T-helper 2 cell treated with Interferon-gamma antibody and Interleukin-4, amounts not matched to agents 100 ng/mL and 5 ng/mL, for 36 hours (primary cell): ENCODE data around the gene TMEM192. TPM values are rescaled to one million over a fixed set of nuclear protein-coding genes. Genes with fewer than 3 reads are reported as not detected.
"Not testable (repeated sequence)": the region's sequence is repeated elsewhere in the genome, so short reads cannot be mapped to it uniquely, and the experiment has no call there.

ENCODE experiments used
- intact Hi-C: fragments of 100-400 bp; cut with micrococcal nuclease; formaldehyde crosslinking; loops from one replicate; pipeline ENCODE4 v1.15.1; 2023
- total RNA-seq: library from RNA; stranded (reverse); gene quantifications from 2 replicates; pipeline ENCODE4 v1.2.3, GENCODE V29; 2022

Gene TMEM192
- total RNA-seq, result 7.9 and 9.8 TPM in 2 replicates

DNA sequence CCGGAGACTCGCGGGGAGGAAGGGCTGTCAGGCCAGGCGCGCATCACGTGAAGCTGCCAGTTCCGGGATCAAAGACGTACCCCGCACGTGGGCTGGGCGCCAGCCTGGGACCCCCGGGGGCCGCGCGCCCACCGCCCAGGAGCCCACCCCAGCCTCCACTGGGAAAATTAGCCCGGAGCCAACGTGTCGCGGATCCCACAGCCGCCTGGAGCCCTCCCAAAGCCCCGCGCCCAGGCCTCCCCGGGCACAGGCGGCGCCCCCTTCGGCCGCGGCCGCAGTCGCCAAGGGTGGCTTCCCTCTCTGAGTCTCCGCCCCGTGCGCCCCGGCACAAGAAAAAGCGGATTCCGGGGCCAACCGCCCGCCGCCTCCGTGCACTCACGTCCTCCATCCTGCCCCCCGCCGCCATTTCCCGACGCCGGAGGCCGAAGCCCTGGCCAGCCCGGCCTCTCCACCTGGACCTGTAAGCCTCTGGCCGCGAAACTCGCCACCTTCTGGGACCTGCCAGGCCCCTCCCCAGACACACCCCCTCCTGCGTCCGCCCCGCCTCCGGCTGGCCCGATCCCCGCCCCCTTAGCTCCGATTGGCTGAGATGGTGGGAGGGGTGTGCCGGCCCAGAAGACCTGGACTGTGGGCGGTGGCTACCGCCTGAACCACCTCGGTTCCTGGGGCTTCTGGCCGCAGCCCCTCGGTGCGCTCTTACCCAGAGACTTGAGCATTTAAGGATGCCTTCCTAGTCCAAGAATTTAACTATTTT is at the start of gene TMEM192:
Gene TMEM192 (minus strand): TSS at position 493 of the 754 bp plus-strand sequence. CDS start 87 bp downstream, at position 406.
- intact Hi-C loops, result loop anchor here (1.0 to 5.0 kb wide), 6 partner anchors 18 to 1946 kb away; partner anchors contain the start of genes KLHL2, MSMO1 and NAF1

DNA sequence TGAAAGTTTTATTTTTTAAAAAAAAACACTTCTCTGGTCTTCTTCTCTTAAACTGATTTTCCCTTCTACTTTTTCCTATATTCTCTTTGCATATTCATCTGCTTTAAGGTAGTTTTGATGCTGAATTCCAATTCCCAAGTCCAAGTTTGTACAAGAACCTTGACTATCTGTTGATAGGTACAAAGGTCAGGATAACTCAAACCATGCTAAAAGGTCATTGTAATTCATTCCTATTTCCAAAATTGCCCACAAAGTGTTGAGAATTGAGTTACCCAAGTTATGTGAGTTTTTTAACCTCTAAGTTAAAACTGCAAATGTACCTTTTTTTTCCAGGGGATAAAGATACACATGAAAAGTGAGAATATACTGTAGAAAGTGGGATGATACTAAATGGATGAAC is 46.1 kb upstream of the TMEM192 start:
- intact Hi-C loops, result no loop called here

DNA sequence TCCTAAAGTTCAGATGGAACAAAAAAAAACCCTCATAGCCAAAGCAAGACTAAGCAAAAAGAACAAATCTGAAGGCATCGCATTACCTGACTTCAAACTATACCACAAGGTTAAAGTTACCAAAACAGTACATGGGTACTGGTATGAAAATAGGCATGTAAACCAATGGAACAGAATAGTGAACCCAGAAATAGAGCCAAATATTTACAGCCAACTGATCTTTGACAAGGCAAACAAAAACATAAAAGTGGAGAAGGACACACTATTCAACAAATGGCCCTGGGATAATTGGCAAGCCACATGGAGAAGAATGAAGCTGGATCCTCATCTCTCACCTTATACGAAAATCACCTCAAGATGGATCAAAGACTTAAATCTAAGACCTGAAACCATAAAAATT is 44.2 kb upstream of the TMEM192 start:
- intact Hi-C loops, result no loop called here

DNA sequence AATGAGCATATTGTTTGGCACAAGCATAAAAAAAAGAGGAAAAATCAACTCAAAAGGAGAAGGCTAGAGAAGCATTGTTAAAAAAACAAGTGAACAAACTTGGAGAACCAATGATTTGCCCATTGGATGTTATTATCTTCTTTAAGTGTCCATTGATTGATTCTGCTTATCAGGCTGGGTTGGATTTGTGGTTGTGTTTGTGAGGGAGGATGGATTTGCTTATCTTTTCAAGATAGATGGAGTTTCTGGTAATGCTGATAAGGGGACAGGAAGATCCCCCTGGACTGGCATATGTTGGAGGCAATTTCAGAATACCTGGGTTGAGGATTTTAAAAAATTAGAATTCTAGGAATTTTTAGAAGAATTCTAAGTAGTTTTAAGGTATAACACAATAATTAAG is 41.8 kb upstream of the TMEM192 start:
- intact Hi-C loops, result no loop called here

DNA sequence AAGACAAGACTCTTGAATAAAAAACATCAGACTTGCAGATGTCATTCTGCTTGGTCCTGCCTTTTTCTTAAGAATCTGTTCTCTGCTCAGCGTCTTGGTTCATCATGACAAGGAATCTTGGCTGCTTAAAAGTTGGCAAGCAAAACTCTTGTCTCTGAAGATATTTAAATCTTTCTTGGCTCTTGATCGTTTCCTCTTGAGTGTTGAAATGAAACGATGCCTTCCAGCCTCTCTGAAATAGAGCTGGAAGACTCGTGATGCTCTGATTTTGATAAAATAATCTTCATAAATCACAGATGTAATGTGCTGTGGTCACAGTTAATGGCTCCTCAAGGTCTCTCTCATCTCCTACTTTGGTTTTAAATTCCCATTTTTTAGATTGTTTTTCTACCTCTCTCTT is 39.9 kb upstream of the TMEM192 start:
- intact Hi-C loops, result no loop called here

DNA sequence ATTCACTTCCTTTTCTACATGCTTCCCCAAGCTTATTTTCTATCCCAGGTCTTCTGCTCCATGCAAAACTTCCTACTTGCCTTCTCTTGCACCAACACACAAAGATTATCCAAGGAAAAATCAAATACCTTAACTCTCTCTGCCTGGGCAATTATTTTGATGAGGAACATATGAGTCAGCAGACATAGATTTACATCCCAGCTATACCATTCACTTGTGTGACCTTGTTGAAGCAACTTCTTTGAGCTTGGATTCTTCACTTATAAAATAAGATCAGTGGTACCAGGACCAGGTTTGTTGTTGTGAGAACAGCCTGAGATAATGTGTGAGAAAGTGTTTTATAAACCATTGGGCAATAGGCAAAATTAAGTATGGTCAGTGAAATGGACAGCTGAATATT is 39.1 kb upstream of the TMEM192 start:
- intact Hi-C loops, result no loop called here

DNA sequence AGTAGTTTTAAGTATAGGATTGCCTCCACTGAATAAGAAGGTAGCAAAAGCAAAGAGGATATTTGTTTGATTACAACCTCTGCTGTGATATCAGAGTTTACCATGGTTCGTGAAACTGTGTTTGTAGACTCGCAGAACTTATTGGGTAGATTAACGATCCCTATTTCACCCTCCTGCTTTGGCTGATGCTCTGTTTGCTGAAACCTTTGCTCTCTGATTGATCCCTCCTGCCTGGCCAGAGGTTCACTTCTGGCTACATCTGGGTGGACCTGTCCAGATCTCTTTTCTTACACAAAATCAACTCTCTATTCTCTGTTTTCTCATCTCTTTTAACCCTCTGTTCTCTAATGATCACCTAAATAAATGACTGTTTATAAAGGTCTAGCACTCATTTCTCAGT is 37.9 kb upstream of the TMEM192 start:
- intact Hi-C loops, result no loop called here

DNA sequence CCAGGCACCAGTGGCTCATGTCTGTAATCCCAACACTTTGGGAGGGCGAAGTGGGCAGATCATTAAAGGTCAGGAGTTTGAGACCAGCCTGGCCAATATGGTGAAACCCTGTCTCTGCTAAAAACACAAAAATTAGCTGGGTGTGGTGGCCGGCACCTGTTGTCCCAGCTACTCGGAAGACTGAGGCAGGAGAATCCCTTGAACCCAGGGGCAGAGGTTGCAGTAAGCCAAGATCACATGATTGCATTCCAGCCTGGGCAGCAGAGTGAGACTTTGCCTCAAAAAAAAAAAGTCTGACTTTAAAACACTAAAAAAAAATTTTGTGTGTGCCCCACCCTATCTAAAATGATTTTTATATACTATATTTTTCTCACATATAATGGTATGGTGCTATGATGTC is 26.2 kb upstream of the TMEM192 start:
- intact Hi-C loops, result no loop called here

DNA sequence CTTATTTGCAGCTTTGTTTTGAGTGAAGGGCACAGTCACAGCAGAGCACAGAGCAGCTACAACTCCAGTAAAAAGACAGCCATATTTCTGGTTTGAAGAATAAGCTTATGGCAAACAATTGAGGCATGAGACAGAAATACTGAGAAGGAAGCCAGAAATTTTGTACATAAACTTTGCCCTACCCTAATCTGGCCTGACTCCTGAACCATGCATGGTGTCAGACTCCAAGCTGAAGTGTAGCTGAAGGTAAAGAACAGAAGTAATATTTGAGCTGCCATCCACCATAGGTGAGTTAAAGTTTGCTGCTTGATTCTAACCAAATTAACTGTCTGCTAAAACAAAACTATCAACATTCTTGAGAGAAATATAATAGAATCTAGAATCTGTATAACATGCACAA is 24.5 kb upstream of the TMEM192 start:
- intact Hi-C loops, result no loop called here

DNA sequence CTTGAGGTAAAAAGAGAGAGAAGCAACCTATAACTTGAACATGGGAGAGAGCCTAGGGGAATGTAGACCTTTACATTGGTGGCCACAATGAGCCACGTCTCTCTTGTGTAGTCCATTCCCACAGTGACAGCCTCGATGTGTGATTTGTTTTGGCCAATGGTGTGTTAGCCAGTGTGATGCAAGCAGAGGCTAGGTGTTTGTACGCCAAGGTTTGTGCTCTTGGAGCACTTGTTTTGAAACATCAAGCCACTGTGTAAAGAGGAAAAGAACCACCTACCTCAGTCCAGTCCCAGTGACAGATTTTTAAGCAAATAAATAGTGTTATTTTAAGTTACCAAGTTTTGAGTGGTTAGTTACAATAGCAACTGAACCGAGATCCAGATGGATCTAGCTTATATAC is 23.9 kb upstream of the TMEM192 start:
- intact Hi-C loops, result no loop called here

DNA sequence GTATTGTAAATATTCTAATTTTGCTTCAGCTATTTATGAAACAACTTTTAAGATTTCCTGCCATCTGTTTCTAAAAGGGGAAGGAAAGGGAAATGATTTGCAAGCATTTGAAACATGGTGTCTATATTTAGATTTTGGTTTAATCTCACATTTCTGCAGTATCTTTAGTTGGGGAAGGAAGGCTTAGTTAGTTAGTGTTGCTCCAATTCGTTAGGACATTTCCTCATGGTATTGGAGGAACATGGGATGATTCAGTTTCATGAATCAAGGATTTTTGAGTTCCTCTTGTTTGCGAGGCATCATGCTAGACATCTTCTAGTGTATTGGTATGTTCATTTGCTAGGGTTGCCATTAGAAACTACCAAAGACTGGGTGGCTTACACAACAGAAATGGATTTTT is 20.5 kb upstream of the TMEM192 start:
- intact Hi-C loops, result loop anchor here (5.0 kb wide), 1 partner anchor 74 kb away; the partner anchor contains the start of gene KLHL2

DNA sequence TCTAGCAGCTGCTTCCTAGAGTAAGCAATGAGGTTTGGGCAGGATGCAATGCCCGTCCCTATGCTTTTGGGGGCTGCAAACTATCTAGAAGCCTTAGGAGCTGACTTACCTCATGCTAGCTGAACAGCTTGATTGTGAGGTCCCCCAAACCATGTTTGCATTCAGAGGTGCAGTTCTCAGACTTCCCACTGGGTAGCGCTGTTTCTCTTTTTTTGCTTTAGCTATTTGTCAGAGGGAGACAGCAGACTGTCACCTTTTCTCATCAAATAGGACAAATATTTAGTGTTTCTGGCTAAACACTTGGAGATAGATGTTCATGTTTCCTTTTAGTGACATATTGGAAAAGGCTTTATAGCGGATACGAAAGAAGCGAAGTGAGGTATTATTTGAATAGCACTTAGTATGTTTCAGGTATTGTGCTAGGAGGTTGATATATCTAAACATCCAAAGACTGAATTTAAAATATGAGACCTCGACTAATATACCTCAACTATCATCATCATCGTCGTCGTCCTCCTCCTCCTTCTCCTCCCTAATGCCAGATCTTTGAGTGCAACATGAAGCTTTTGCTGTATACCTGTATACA is 18.7 kb upstream of the TMEM192 start:
- intact Hi-C loops, result loop anchor here (1.0 to 5.0 kb wide), 5 partner anchors 19 to 333 kb away; partner anchors contain the start of genes KLHL2, MSMO1 and TMEM192

DNA sequence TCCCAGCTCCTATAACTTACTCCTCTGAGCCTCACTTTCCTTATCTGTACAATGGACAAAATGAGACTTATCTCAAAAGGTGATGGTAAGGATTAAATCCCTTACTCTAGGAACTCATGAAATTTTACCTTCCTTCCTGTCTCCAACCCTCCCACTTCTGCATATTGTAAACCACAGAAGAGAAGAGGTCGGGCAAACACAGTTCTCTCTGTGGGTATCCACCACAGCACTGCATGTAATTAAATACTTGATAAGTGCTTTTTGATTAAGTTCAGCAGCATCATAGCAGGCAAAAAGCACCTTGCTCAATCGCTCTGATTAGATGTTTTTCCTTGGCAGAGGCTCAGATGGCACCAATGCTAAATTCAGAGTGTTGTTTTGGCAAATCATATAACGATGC is 17.3 kb upstream of the TMEM192 start:
- intact Hi-C loops, result loop anchor here (2.0 to 5.0 kb wide), 3 partner anchors 17 to 197 kb away; partner anchors contain the start of genes KLHL2, MSMO1 and TMEM192

DNA sequence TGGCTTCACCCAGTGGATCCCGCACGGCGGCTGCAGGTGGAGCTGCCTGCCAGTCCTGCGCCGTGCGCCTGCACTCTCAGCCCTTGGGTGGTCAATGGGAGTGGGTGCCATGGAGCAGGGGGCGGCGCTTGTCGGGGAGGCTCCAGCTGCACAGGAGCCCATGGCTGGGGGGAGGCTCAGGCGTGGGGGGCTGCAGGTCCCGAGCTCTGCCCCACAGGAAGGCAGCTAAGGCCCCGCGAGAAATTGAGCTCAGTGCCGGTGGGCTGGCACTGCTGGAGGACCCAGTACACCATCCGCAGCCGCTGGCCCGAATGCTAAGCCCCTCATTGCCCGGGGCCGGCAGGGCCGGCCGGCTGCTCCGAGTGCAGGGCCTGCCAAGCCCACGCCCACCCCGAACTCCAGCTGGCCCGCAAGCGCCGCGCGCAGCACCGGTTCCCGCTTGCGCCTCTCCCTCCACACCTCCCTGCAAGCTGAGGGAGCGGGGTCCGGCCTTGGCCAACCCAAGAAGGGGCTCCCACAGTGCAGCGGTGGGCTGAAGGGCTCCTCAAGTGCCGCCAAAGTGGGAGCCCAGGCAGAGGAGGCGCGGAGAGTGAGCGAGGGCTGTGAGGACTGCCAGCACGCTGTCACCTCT is 13.3 kb upstream of the TMEM192 start:
- intact Hi-C loops, result not testable (repeated sequence)

DNA sequence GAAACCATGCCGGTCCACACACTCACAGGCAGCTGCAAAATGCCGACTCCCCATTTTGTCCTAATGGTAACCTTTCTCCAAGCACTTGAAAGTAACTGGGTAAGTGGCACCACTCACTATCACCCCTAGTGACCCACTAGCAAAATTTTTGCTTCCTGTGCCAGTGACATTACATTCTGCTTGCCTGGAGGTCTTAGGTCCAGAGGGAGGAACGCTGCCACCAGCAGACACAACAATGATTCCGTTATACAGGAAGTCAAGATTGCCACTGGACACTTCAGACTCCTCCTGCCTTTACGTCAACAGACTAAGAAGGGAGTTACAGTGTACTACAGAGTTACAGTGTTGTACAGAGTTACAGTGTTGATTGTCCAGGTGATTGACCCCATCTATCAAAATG is 11.8 kb upstream of the TMEM192 start:
- intact Hi-C loops, result no loop called here

DNA sequence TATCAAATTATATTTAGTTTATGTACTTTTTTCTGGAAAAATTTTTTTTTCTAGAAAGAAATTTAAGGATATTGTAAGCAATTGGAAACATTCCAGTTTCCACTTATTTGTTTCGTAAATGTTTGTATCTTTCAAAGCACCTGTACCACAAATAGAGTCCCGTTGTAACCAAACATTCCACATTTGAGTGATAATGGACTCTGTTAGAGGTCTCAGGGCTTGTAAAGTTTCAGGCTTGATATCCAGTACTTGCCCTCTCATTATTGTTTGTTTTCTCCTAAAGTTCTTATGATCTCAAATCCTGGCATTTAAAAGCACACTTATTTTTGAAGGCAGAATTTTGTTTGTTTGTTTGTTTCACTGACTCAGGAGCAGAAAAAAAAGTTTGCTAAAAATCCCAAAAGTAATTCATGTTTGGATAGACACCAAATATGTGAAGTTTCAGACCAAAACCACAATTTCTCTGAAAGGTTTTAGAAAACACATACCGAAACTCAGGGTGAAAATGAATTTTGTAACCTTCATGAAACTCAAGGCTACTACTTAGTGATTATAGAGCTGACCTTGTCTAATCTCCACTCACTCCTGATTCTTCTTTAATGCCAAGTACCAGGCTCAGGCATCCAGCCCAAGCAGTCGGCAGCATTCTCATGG is 5.7 kb upstream of the TMEM192 start:
- intact Hi-C loops, result no loop called here

DNA sequence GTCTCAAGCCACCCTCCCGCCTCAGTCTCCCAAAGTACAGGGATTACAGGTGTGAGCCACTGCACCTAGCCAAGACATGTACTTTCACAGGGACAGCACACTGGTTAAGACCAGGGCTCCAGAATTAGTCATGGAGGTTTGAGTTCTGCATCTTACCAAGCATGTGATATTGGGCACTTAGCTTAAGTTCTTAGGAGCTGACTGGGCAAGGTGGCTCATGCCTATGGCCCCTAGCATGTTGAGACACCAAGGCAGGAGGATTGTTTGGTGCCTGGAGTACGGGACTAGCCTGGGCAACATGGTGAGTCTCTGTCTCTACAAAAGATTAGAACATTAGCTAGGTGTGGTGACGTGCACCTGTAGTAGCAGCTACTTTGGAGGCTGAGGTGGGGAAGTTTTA is 2.6 kb upstream of the TMEM192 start:
- intact Hi-C loops, result no loop called here

DNA sequence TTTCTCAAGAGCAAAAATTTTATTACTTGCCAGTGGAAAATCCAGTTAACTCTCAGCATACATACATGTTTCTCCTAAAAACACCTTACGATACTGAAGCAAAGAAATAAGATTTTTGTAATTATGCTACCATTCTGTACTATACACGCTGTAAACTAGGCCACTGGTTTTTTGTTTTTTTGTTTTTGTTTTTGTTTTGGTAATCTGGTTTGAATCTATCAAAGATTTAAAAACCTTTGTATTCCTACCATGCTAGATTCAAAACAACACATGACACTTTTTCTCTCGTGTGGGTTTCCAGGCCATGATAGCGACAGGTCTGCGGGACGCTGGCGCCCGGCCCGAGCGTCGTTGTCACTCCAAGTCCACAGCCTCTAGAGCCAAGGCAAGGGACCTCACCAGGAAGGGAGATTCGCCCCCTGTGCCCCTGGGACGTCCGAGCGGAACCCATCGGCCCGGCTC is 723 bp downstream of the TMEM192 start:
- intact Hi-C loops, result loop anchor here (1.0 to 5.0 kb wide), 6 partner anchors 19 to 1946 kb away; partner anchors contain the start of genes KLHL2, MSMO1 and NAF1

DNA sequence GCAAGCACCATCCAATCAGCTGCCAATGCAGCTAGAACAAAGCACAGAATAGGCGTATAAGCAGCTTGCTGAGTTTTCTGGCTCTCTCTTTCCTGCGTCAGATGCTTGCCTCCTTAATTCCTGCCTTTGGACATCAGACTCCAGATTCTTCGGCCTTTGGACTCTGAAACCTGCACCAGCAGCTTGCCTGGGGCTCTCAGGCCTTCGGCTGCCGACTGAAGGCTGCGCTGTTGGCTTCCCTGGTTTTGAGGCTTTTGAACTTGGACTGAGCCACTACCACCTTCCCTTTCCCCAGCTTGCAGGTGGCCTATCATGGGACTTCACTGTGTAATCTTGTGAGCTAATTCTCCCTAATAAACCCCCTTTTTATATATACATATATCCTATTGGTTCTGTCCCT is 6.1 kb downstream of the TMEM192 start:
- intact Hi-C loops, result no loop called here

DNA sequence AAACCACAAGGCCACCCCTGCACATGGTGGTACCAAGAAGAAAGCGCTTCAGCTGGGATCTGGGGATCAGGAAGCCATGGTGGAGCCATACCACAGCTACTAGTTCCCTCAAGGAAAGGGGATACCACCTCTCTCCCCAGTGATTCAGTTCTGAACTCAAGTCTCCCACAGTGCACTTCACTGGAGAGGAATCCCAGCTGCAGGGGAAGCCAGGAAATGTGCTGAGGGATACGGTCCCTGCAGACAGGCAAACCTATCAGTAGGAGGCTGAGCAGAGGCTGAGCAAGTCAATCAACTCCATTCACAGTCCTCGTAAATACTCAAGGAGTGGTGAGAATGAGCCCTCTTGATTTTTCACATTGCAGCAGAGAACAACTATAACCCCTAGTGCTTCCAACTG is 11.0 kb downstream of the TMEM192 start:
- intact Hi-C loops, result no loop called here

DNA sequence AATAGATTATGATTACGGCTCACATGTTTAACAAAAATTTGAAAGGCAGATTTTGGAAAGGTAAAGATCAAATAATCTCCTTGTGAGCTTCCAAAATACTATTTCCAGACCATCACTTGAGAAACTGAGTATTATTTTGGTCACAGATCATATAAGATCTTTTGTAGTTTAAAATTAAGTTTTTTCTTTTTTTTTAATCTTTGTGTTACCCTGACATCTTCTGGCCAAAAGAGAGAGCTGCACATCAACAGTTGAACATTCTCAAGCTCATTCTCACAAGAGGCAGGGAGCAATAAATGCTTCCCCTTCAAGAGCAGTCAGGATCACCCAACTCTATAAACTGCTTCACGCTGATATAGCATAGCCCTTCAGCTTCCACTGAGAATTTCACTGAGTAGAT is 15.9 kb downstream of the TMEM192 start:
- intact Hi-C loops, result loop anchor here (1.0 to 5.0 kb wide), 2 partner anchors 124 to 317 kb away; no protein-coding TSS in a partner anchor
